Measurements from ENCODE around the gene CELSR2.
A peak's percentile ranks its signal among the peaks of the same experiment; 100 is the strongest.

Gene CELSR2

DNA sequence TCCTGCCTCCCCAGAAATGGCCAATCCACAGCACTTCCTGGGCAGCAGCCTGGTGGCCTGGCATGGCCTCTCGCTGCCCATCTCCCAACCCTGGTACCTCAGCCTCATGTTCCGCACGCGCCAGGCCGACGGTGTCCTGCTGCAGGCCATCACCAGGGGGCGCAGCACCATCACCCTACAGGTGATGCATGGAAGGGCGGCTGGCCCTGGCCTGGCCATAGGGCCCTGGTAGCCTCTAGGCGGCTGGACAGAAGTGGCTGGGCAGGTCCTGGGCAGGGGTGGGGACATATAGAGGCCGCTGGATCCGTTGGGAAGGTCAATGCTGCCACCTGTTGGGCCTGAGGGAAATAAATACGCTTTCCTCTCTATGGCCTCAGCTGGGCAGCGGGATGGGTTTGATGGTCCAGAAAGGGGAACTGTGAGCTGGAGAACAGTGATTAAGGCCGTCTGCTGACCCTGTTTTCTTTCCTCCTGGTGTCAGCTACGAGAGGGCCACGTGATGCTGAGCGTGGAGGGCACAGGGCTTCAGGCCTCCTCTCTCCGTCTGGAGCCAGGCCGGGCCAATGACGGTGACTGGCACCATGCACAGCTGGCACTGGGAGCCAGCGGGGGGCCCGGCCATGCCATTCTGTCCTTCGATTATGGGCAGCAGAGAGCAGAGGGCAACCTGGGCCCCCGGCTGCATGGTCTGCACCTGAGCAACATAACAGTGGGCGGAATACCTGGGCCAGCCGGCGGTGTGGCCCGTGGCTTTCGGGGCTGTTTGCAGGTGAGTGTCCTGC, 14.4 kb downstream of the CELSR2 start:
- peak; percentile 70 for DNase-seq (ENCODE audit: low read depth)

DNA sequence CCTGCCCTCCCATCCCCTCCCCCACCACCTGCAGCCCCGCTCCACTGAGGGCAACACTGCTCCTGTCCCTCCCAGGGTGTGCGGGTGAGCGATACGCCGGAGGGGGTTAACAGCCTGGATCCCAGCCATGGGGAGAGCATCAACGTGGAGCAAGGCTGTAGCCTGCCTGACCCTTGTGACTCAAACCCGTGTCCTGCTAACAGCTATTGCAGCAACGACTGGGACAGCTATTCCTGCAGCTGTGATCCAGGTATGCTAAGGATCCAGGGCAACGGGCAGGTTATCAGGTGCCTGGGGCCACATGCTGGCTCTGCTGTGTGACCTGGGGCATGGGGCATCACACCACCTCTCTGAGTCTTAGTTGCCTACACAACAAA, 15.0 kb downstream of the CELSR2 start:
- no peak for DNase-seq (ENCODE audit: low read depth)

DNA sequence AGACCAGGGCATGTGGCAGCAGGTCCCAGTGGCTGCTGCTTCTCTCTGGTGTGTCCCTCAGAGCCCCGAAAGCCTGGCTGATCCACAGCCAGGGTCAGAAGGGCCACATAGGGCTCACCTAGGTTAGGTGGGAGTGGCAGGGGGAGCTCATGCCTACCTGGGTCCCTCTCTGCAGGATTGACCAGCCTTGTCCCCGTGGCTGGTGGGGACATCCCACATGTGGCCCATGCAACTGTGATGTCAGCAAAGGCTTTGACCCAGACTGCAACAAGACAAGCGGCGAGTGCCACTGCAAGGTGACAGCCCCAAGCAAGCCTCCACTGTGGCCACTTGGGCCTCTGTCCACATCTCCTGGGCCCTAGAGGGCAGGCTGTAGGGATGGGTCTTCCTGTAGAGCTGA, 15.7 kb downstream of the CELSR2 start:
- no peak for DNase-seq (ENCODE audit: low read depth)

DNA sequence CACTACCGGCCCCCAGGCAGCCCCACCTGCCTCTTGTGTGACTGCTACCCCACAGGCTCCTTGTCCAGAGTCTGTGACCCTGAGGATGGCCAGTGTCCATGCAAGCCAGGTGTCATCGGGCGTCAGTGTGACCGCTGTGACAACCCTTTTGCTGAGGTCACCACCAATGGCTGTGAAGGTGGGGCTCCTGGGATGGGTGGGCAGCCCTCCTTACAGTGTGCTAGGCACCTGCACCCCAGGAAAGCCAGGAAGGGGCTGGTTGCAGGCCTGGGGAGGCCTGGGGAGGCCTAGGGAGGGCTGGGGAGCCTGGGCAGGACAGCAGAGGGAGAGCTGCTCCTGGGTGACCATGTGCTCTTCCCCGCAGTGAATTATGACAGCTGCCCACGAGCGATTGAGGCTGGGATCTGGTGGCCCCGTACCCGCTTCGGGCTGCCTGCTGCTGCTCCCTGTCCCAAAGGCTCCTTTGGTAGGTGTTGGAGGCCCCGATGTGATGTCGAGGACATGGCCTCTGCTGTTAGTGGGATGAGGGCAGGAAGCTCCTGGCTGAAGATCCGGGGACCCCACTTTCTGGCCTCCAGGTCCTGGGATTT, 16.5 kb downstream of the CELSR2 start:
- no peak for DNase-seq (ENCODE audit: low read depth)

DNA sequence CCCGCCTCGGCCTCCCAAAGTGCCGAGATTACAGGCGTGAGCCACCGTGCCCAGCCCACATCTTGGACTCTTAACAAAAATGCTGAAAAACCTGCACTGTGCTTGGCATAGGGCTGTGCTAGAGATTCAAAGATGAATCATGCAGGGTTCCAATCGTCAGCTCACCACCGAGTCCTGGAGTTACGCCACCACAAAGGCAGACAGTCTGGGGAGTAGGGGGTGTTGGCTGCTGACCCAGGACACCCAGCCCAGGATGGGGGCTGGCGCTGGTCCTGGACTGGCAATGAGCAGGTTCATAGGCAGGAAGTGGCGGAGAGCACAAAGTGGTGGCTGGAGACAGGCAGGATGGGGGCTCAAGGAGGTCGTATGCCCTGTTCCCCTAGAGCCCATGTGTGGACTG, 17.6 kb downstream of the CELSR2 start:
- no peak for DNase-seq (ENCODE audit: low read depth)

DNA sequence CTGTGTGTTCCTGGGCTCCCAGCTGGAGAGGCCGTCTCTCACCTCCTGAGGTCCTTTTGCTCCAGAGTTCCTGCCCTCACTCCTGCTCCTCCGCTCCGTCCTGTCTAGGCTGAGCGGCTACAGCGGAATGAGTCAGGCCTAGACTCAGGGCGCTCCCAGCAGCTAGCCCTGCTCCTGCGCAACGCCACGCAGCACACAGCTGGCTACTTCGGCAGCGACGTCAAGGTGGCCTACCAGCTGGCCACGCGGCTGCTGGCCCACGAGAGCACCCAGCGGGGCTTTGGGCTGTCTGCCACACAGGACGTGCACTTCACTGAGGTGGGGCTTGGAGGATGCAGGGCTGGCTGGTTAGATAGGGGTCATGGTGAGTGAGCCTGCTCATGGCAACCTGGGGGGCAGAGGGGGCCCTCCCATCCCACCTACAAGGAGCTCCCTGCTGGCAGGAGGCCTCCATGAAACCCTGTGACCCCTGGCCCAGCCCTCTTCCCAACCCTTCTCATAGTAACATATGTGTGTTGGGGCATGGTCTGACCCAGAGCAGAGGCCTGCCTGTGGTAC, 18.5 kb downstream of the CELSR2 start:
- DNase-seq (ENCODE audit: low read depth): no peak

DNA sequence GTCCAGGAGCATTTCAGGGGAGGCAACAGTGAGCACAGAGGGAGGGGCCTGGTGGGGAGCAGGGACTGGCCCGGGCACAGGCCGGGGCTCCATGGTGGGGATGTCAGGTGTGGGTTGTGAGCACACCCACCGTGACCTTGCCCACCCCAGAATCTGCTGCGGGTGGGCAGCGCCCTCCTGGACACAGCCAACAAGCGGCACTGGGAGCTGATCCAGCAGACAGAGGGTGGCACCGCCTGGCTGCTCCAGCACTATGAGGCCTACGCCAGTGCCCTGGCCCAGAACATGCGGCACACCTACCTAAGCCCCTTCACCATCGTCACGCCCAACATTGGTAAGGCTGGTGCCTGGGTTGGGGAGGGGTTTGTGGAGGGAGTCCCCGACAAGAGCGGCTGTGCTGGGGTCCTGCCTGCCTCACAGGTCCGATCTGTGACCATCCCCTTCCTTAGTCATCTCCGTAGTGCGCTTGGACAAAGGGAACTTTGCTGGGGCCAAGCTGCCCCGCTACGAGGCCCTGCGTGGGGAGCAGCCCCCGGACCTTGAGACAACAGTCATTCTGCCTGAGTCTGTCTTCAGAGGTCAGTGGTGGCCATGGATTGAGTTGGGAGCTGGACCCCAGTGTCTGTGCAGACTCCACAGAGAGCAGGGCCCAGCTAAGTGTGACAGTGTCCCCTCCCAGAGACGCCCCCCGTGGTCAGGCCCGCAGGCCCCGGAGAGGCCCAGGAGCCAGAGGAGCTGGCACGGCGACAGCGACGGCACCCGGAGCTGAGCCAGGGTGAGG, 19.3 kb downstream of the CELSR2 start:
- DNase-seq (ENCODE audit: low read depth): no peak

DNA sequence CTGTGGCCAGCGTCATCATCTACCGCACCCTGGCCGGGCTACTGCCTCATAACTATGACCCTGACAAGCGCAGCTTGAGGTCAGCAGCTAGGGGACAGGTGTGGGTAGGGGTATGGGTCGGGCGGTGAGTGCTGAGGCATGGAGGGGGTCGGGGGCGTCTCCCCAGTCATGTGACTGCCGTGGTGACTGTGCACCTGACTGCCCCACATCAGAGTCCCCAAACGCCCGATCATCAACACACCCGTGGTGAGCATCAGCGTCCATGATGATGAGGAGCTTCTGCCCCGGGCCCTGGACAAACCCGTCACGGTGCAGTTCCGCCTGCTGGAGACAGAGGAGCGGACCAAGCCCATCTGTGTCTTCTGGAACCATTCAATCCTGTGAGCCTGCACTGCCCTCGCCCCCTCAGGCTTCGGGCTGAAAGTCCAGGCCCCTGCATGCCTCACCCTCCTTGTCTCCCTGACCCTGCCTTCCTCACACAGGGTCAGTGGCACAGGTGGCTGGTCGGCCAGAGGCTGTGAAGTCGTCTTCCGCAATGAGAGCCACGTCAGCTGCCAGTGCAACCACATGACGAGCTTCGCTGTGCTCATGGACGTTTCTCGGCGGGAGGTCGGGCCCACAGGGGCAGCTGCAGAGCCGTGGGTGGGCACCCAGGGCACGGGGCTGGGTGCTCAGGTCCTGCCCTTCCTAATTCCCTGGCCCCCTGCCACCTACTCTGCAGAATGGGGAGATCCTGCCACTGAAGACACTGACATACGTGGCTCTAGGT, 20.1 kb downstream of the CELSR2 start:
- DNase-seq (ENCODE audit: low read depth): no peak

DNA sequence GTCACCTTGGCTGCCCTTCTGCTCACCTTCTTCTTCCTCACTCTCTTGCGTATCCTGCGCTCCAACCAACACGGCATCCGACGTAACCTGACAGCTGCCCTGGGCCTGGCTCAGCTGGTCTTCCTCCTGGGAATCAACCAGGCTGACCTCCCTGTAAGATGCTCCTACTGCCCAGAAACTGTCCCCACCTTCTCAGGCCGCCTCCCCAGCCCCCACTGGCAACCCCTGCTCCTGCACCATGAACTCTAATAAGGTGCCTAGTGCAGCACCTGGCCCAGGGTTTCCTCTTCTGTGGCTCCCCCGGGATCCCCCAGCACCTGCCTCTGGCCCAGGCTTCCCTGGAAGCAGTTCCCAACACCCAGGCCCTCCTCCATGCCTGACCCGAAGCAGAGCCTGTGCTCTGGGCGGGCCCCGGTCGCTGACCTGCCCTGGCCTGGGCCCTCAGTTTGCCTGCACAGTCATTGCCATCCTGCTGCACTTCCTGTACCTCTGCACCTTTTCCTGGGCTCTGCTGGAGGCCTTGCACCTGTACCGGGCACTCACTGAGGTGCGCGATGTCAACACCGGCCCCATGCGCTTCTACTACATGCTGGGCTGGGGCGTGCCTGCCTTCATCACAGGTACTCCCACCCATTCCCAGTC, 20.8 kb downstream of the CELSR2 start:
- DNase-seq (ENCODE audit: low read depth): no peak

DNA sequence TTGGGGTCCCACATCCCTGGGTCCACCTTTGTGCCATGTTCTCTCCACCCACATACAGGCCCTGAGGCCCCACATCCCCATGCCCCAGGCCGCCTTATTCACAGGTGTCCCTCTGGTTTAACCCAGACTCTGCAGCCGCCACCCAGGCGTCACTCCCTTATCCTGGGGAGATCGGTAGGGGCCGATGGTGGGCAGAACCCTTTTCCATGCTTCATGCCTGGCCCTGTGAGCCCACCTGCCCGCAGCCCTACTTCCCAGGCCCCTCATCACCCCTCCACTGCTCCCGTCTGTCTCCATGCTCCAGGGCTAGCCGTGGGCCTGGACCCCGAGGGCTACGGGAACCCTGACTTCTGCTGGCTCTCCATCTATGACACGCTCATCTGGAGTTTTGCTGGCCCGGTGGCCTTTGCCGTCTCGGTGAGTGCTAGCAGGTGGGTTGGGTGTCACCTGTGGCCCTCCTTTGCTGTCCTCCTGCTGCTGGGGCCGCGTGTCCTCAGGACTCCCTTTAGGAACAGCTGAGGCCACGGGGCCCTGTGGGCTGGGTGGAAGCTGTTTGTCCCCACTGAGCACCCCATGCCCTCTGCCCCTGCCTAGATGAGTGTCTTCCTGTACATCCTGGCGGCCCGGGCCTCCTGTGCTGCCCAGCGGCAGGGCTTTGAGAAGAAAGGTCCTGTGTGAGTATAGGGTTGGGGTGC, 21.4 kb downstream of the CELSR2 start:
- no peak for DNase-seq (ENCODE audit: low read depth)

DNA sequence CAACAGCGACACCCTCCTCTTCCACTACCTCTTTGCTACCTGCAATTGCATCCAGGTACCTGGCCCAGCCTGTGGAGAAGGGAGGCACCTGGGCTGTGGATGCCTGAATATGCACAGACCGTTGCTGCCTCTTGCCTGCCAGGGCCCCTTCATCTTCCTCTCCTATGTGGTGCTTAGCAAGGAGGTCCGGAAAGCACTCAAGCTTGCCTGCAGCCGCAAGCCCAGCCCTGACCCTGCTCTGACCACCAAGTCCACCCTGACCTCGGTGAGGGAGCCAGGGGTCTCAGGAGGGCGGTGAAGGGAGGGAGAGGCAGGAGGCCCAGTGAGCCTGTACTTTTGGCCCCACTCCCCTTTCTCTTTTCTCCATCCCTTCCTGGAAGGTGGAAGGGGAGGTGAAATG, 22.1 kb downstream of the CELSR2 start:
- no peak for DNase-seq (ENCODE audit: low read depth)

DNA sequence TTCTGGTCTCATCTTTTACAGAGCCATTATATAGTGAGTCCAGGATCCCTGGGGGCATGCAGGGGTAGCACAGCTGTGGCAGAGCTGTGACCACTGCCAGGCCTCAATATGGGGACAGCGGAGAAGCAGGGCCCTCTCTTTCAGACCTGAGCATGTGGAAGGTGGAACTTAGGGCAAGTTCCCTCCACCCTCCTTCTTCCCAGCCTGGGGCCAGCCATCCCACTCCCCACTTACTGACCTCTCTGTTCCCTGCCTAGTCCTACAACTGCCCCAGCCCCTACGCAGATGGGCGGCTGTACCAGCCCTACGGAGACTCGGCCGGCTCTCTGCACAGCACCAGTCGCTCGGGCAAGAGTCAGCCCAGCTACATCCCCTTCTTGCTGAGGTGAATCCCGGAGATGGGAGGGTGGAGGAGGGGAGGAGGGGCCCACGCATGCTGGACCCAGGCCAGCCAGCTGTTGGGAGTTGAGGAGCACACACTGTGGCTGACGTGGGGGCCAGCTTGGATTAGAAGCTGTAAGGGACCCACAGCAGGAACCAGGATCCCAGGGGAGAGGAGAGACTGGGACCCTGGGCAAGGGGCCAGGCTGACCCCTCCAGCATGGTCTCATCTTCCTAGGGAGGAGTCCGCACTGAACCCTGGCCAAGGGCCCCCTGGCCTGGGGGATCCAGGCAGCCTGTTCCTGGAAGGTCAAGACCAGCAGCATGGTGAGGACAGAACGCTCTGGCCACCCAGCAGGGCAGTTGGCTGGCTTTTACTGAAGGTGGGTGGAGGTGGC, 22.9 kb downstream of the CELSR2 start:
- DNase-seq (ENCODE audit: low read depth): no peak

DNA sequence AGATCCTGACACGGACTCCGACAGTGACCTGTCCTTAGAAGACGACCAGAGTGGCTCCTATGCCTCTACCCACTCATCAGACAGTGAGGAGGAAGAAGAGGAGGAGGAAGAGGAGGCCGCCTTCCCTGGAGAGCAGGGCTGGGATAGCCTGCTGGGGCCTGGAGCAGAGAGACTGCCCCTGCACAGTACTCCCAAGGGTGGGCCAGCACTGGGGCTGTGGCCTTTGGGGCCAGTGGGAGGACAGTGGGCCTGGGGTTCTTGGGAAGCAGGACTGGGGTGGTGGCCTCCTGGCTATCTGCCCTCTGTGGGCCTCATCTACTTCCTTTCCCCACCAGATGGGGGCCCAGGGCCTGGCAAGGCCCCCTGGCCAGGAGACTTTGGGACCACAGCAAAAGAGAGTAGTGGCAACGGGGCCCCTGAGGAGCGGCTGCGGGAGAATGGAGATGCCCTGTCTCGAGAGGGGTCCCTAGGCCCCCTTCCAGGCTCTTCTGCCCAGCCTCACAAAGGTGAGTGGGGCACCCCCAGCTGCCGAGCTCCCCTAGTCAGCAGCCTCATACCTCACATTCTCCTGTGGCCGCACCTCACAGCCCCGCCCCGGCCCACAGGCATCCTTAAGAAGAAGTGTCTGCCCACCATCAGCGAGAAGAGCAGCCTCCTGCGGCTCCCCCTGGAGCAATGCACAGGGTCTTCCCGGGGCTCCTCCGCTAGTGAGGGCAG, 23.6 kb downstream of the CELSR2 start:
- no peak for DNase-seq (ENCODE audit: low read depth)

DNA sequence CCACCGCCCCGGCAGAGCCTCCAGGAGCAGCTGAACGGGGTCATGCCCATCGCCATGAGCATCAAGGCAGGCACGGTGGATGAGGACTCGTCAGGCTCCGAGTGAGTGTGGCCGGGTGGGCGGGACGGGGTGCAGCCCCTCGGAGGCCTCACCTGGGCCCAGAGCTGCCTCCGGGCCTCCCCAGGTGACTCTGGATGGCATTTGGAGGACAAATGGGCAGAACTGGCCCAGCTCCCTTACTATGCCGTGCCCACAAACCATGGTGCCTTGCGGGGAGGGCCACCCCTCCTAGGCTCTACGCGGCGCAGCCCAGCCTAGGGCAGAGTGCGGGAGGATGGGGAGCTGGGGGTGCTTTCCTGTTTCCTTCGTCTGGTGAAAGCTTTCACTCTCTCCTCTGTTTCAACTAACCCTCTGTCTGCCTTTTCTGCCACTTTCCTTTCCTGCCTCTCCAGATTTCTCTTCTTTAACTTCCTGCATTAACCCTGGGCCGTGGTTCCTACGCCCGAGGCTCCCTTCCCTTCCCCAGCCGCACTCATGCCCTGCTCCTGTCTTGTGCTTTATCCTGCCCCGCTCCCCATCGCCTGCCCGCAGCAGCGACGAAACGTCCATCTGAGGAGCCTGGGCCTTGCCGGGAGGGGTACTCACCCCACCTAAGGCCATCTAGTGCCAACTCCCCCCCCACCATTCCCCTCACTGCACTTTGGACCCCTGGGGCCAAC, 24.4 kb downstream of the CELSR2 start:
- no peak for DNase-seq (ENCODE audit: low read depth)

DNA sequence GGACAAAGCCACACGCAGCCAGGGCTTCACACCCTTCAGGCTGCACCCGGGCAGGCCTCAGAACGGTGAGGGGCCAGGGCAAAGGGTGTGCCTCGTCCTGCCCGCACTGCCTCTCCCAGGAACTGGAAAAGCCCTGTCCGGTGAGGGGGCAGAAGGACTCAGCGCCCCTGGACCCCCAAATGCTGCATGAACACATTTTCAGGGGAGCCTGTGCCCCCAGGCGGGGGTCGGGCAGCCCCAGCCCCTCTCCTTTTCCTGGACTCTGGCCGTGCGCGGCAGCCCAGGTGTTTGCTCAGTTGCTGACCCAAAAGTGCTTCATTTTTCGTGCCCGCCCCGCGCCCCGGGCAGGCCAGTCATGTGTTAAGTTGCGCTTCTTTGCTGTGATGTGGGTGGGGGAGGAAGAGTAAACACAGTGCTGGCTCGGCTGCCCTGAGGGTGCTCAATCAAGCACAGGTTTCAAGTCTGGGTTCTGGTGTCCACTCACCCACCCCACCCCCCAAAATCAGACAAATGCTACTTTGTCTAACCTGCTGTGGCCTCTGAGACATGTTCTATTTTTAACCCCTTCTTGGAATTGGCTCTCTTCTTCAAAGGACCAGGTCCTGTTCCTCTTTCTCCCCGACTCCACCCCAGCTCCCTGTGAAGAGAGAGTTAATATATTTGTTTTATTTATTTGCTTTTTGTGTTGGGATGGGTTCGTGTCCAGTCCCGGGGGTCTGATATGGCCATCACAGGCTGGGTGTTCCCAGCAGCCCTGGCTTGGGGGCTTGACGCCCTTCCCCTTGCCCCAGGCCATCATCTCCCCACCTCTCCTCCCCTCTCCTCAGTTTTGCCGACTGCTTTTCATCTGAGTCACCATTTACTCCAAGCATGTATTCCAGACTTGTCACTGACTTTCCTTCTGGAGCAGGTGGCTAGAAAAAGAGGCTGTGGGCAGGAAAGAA, 25.5 kb downstream of the CELSR2 start:
- DNase-seq (ENCODE audit: low read depth): no peak

DNA sequence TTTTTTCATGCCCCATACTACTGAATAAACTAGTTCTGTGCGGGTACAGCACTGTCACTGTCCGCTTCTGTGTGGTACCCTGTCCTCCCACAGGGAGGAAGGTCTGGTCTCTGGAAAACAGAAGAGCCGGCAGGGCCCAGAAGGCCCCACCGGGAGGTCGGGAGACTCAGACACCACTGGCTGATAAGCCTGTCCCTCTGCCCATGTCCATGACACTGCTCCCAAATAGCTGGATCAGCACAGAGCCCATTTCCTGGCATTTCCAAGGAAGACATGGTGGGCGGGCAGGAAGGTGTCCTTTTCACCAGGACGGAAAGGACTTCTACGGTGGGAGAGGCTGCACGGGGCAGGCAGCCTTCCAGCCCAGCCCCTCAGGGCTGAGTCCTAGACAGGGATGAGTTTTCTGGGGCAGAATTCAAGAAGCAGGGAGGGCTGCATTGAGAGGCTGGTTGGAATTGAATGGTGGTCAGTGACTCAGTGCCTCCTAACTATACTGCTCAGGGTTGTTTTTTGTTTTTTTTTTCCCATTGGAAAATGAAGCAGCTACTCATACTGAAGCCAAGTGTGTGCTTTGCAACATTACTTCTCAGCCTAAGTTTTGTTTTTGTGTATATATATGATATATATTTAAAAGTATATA, 26.5 kb downstream of the CELSR2 start:
- DNase-seq (ENCODE audit: low read depth): no peak

All from stimulated activated CD8-positive, alpha-beta memory T cell treated with anti-CD3 and anti-CD28 coated beads, Interleukin-4, amount 100 ng/mL, for 24 hours (primary cell).